Muscle of leg (tissue), 11 donors: ENCODE data around the gene CDH23. TPM values are rescaled to one million over a fixed set of nuclear protein-coding genes. Genes with fewer than 3 reads are reported as not detected.
A peak's percentile ranks its signal among the peaks of the same experiment; 100 is the strongest.

Source experiments
- DNase-seq: peaks from one replicate; pipeline ENCODE4 v3.0.0; 2013
- H3K27ac ChIP-seq: one replicate; pipeline ENCODE4 v1.5.1; 2013; ENCODE audit warnings: mild to moderate bottlenecking, low read length, control low read depth
- H3K27me3 ChIP-seq: one replicate; pipeline ENCODE4 v1.6.1; 2013; ENCODE audit warnings: low read length; ENCODE audit not compliant: control insufficient read depth, insufficient read depth
- H3K36me3 ChIP-seq: one replicate; pipeline ENCODE4 v1.6.1; 2013; ENCODE audit warnings: low read length; ENCODE audit not compliant: control insufficient read depth, insufficient read depth
- H3K4me1 ChIP-seq: one replicate; pipeline ENCODE4 v1.6.1; 2013; ENCODE audit warnings: low read length; ENCODE audit not compliant: control insufficient read depth, insufficient read depth
- H3K4me3 ChIP-seq: one replicate; pipeline ENCODE4 v1.5.1; 2013; ENCODE audit warnings: low read length, control low read depth
- H3K9me3 ChIP-seq: replicated peaks from 2 replicates; pipeline ENCODE4 v1.6.1; 2013; ENCODE audit warnings: low read depth, low read length; ENCODE audit not compliant: control insufficient read depth
- WGBS: methylation state at CpG from one replicate; pipeline ENCODE4 v1.1.5; 2013; ENCODE audit warnings: missing lambda C conversion rate; ENCODE audit not compliant: insufficient coverage; 5-methylcytosine and 5-hydroxymethylcytosine counted together
- polyA plus RNA-seq, 8 donors: library from polyadenylated mRNA; unstranded; fragments of 120-200 nt; gene quantifications; one replicate each; pipeline versions ENCODE4 v1.2.1 to v1.2.3, GENCODE V29; 2013; ENCODE audit warnings: inconsistent platforms in 1 of 8, low replicate concordance in 1 of 8; ENCODE audit not compliant: insufficient read length in 8 of 8, insufficient read depth in 1 of 8
- total RNA-seq: library from RNA; stranded (reverse); fragments of 120-200 nt; gene quantifications from one replicate; pipeline ENCODE4 v1.2.4, GENCODE V29; 2013

Gene CDH23
- total and polyA plus RNA-seq, 9 donors: 3.4 to 5.7 (median 4.9) TPM

- Histone ChIP-seq H3K4me3 (no peak overlapping the region), H3K4me1 (peaks cover 15% of the 10 kb centered on the region), H3K36me3 (no peaks in the 10 kb centered on the region), H3K27ac (no peak overlapping the region), H3K27me3 (no peaks in the 10 kb centered on the region), H3K9me3 (no peaks in the 10 kb centered on the region)
- 88% methylated on average over 13 of the region's 17 CpGs for WGBS
- no peak for DNase-seq
Measured at GRCh38 chr10:71783917-71784678, 387.4 kb downstream of the CDH23 start.

DNA sequence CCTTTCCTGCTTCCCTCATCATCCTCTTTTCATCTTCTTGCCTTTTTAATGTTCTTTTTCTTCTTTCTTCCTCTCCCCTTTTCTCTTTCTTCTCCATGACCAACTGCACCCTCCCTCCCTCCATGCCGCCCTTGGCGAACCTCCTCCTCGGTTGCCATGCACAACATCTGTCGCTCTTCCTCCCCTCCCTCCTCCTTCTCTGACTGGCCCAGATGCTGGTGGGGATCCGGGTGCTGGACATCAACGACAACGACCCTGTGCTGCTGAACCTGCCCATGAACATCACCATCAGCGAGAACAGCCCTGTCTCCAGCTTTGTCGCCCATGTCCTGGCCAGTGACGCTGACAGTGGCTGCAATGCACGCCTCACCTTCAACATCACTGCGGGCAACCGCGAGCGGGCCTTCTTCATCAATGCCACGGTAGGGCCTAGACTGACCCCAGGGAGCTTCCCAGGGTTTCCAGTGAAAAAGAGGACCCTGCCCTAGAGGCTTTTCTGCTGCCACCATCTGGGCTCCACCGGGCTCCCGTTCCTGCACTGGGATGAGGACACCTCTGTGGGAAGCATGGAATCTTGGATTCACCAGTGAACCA is 388.1 kb downstream of the CDH23 start:
- Histone ChIP-seq H3K9me3 (no peaks in the 10 kb centered on the region), H3K27ac (no peak overlapping the region), H3K27me3 (no peaks in the 10 kb centered on the region), H3K36me3 (no peaks in the 10 kb centered on the region), H3K4me3 (no peak overlapping the region), H3K4me1 (peaks cover 15% of the 10 kb centered on the region)
- WGBS: 82% methylated on average over 18 of the region's 18 CpGs
- DNase-seq: no peak

DNA sequence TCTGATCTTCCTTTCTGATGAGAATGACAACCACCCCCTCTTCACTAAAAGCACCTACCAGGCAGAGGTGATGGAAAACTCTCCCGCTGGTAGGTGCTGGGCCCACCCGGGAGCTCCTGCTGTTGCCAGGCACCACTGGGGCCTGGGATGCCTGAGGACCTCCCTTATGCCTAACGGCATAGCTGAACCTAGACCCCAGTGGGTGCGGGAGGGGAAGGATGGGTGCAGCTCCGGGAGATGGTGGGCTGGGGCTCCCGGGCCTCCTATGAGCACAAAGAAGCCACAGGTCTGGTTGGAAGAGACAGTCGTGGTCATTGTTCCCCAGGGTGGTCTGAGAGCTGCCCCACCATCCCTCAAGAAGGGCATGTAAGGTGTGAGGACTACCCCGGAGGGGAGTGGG is 392.2 kb downstream of the CDH23 start:
- Histone ChIP-seq H3K36me3 (no peaks in the 10 kb centered on the region), H3K9me3 (no peaks in the 10 kb centered on the region), H3K27me3 (peaks cover 2% of the 10 kb centered on the region), H3K27ac (no peak overlapping the region), H3K4me1 (no peaks in the 10 kb centered on the region), H3K4me3 (no peak overlapping the region)
- WGBS: 86% methylated on average over 6 of the region's 8 CpGs
- DNase-seq: no peak

GRCh38 chr10:71789871-71790270 is 393.2 kb downstream of the CDH23 start:
- H3K36me3 ChIP-seq: no peaks in the 10 kb centered on the region
- no peaks in the 10 kb centered on the region for H3K9me3 ChIP-seq
- H3K4me1 ChIP-seq: no peaks in the 10 kb centered on the region
- H3K4me3 ChIP-seq: no peak overlapping the region
- WGBS: 45% methylated on average over 4 of the region's 10 CpGs
- no peak overlapping the region for H3K27ac ChIP-seq
- peaks cover 2% of the 10 kb centered on the region for H3K27me3 ChIP-seq
- no peak for DNase-seq

- no peaks in the 10 kb centered on the region for H3K36me3 ChIP-seq
- no peaks in the 10 kb centered on the region for H3K4me1 ChIP-seq
- no peaks in the 10 kb centered on the region for H3K9me3 ChIP-seq
- no peak overlapping the region for H3K27ac ChIP-seq
- peaks cover 2% of the 10 kb centered on the region for H3K27me3 ChIP-seq
- WGBS: 83% methylated on average over 12 of the region's 17 CpGs
- no peak for DNase-seq
- H3K4me3 ChIP-seq: no peak overlapping the region
Measured at GRCh38 chr10:71790749-71791440, 394.2 kb downstream of the CDH23 start.

- H3K4me3 ChIP-seq: no peak overlapping the region
- H3K36me3 ChIP-seq: no peaks in the 10 kb centered on the region
- H3K4me1 ChIP-seq: no peaks in the 10 kb centered on the region
- peak; percentile 57 for DNase-seq
- no peak overlapping the region for H3K27ac ChIP-seq
- H3K27me3 ChIP-seq: peaks cover 2% of the 10 kb centered on the region
- no peaks in the 10 kb centered on the region for H3K9me3 ChIP-seq
- 29% methylated on average over 2 of the region's 2 CpGs for WGBS
Measured at GRCh38 chr10:71795248-71795647, 398.5 kb downstream of the CDH23 start.

- 75% methylated on average over 4 of the region's 7 CpGs for WGBS
- no peaks in the 10 kb centered on the region for H3K4me1 ChIP-seq
- H3K4me3 ChIP-seq: no peak overlapping the region
- peaks cover 2% of the 10 kb centered on the region for H3K27me3 ChIP-seq
- no peaks in the 10 kb centered on the region for H3K9me3 ChIP-seq
- no peak overlapping the region for H3K27ac ChIP-seq
- no peaks in the 10 kb centered on the region for H3K36me3 ChIP-seq
- DNase-seq: no peak
Measured at GRCh38 chr10:71796749-71797405, 400.2 kb downstream of the CDH23 start.

DNA sequence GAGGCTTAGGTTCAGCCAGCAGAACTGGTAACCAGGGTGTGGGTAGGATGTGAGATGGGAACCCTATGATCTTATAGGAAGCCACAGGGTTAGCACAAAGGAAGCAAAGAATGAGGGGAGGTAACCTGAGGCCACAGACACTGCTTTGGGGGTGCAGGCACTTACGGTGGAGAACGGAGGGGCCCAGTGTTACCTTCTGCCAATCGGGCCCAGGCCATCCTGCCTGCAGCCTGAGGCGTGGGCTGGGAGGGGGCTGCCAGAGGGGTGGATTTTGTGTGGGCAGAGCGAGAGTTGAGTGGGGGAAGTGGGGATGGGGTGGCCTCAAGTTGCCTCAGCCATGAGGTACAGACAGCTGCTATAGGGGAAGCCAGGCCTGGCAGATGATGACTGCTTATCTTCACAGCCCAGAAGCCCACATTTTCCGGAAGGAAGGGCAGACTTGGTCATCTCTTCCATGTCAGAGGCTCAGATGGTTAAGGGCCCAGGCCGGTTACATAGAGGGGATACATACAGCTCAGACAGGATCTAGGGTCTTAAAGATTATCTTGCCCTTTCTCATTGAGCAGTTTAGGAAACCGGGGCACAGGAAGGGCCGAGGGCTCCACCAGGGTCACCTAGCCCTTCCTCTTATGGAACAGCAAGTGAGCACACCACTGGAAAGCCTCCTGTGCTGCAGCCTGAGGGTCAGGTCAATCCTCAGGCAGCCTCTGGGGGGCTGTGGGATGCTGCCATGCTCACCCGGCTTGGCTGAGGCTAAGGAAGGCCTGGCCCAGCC is 401.0 kb downstream of the CDH23 start:
- Histone ChIP-seq H3K36me3 (no peaks in the 10 kb centered on the region), H3K27ac (no peak overlapping the region), H3K4me1 (no peaks in the 10 kb centered on the region), H3K4me3 (no peak overlapping the region), H3K27me3 (peaks cover 2% of the 10 kb centered on the region), H3K9me3 (no peaks in the 10 kb centered on the region)
- no peak for DNase-seq
- 75% methylated on average over 9 of the region's 10 CpGs for WGBS

- 74% methylated on average over 4 of the region's 6 CpGs for WGBS
- H3K9me3 ChIP-seq: no peaks in the 10 kb centered on the region
- no peaks in the 10 kb centered on the region for H3K27me3 ChIP-seq
- H3K4me1 ChIP-seq: no peaks in the 10 kb centered on the region
- no peak overlapping the region for H3K27ac ChIP-seq
- H3K36me3 ChIP-seq: no peaks in the 10 kb centered on the region
- H3K4me3 ChIP-seq: no peak overlapping the region
- no peak for DNase-seq
Measured at GRCh38 chr10:71798308-71798624, 401.5 kb downstream of the CDH23 start.
